ENCODE measurements around the gene ADD1.

GRCh38 chr4:2937986-2938385 lies 94.3 kb downstream of the ADD1 start:
- TF ChIP-seq CTCF (optimal IDR thresholded peaks at IDR 0.05 in 1 of 3, IDR thresholded peaks at IDR 0.05 in 1 of 3, conservative IDR thresholded peaks at IDR 0.05 in 1 of 3; ENCODE audit: extremely low read depth in 1 of 3, insufficient read depth in 2 of 3, low read length in 3 of 3) (no peak), EZH2 (IDR thresholded peaks at IDR 0.05; ENCODE audit: low read length) (no peak)
